Keratinocyte (primary cell): ENCODE data around the gene TBX6.

Experiments used
- CTCF ChIP-seq, 3 experiments: IDR thresholded peaks in 1 of 3; conservative IDR thresholded peaks in 1 of 3; optimal IDR thresholded peaks in 1 of 3; 2 replicates in 2 of 3; 3 replicates in 1 of 3; pipeline versions ENCODE3 to v1.5.1; 2011; ENCODE audit warnings: low read length in 3 of 3, mild to moderate bottlenecking in 3 of 3, moderate library complexity in 2 of 3, control low read depth in 1 of 3, inconsistent platforms in 1 of 3; ENCODE audit not compliant: insufficient read depth in 2 of 3; ENCODE audit errors: extremely low read depth in 1 of 3
- EZH2 ChIP-seq: IDR thresholded peaks from one replicate; pipeline ENCODE4 v1.6.1; 2012; ENCODE audit warnings: inconsistent platforms, mild to moderate bottlenecking, low read length, moderate library complexity

DNA sequence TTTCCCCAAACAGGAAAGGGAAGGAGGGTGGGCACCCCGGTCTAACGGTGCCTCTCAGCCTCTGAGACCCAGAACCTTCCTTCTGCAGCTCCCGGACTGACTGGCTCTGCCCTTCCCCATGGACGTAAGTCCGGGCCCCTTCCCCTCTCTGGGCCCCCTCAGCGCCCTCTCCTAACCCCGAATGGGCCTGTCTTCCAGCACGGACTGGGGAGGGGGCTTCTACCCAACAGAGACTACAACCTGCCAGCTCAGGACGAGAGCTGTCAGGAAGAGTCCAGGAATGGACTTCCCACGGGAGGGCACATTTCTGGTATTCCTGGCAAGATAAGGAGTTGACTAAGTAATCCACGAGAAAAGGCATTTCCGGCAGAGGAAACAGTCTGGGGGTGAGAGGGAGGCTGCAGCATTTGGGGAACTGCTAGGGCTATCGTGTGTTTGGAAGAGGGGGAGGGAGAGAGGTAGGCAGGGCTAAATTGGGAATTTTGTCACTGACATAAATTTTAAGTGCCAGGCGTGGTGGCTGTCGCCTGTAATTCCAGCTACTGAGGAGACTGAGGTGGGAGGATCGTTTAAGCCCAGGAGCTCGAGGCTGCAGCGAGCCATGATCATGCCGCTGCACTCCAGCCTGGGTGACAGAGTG is 38.2 kb downstream of the TBX6 start:
- TF ChIP-seq CTCF (optimal IDR thresholded peaks at IDR 0.05 in 1 of 3, IDR thresholded peaks at IDR 0.05 in 1 of 3, conservative IDR thresholded peaks at IDR 0.05 in 1 of 3; ENCODE audit: extremely low read depth in 1 of 3, insufficient read depth in 2 of 3, low read length in 3 of 3) (no peak), EZH2 (no peak)
